NB4 (cell line): ENCODE measurements around the gene STUM.

ENCODE experiments used
- DNase-seq: peaks from one replicate; pipeline ENCODE4 v3.0.0; 2010; ENCODE audit warnings: low read depth
- H3K4me3 ChIP-seq: one replicate; pipeline ENCODE4 v1.5.1; 2011; ENCODE audit warnings: mild to moderate bottlenecking, low read depth, low read length, moderate library complexity
- MYC ChIP-seq: IDR thresholded peaks from 2 replicates; pipeline ENCODE4 v1.6.1; 2011; ENCODE audit warnings: low read depth, low read length
- POLR2A ChIP-seq: IDR thresholded peaks from 2 replicates; pipeline ENCODE4 v1.6.1; 2011; ENCODE audit warnings: mild to moderate bottlenecking; ENCODE audit not compliant: insufficient read length; ENCODE audit errors: extremely low read depth
- TF ChIP-seq, protein P1 (sequence below): IDR thresholded peaks from one replicate; pipeline ENCODE4 v1.5.1; 2012; ENCODE audit warnings: low read depth, low read length
- TF ChIP-seq, protein P2 (sequence below): IDR thresholded peaks from 2 replicates; pipeline ENCODE4 v1.6.1; 2011; ENCODE audit warnings: low read depth, low read length

STUM gene

DNA sequence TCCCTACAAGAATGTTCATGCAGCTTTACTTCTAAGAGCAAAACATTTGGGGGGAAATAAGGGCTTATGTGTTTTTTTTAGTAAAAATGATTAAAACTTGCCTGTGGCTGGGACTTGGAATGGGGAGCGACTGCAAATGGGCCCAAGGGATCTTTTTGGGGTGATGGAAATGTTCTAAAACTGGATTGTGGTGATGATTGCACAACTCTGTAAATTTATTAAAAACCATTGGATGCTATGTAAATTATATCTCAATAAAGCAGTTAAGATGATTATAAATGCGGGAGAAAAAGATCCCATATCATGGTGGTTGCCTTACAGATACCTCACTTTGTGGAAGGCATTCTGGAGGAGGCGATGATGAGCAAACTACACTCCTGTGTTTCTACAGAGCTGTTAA, 30.2 kb upstream of the STUM start:
- no peak for DNase-seq
- TF ChIP-seq, protein P1, sequence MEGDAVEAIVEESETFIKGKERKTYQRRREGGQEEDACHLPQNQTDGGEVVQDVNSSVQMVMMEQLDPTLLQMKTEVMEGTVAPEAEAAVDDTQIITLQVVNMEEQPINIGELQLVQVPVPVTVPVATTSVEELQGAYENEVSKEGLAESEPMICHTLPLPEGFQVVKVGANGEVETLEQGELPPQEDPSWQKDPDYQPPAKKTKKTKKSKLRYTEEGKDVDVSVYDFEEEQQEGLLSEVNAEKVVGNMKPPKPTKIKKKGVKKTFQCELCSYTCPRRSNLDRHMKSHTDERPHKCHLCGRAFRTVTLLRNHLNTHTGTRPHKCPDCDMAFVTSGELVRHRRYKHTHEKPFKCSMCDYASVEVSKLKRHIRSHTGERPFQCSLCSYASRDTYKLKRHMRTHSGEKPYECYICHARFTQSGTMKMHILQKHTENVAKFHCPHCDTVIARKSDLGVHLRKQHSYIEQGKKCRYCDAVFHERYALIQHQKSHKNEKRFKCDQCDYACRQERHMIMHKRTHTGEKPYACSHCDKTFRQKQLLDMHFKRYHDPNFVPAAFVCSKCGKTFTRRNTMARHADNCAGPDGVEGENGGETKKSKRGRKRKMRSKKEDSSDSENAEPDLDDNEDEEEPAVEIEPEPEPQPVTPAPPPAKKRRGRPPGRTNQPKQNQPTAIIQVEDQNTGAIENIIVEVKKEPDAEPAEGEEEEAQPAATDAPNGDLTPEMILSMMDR, result no peak
- TF ChIP-seq MYC (no peak), POLR2A (no peak)
- TF ChIP-seq, protein P2, sequence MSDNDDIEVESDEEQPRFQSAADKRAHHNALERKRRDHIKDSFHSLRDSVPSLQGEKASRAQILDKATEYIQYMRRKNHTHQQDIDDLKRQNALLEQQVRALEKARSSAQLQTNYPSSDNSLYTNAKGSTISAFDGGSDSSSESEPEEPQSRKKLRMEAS, result no peak
- no peak overlapping the region for H3K4me3 ChIP-seq

DNA sequence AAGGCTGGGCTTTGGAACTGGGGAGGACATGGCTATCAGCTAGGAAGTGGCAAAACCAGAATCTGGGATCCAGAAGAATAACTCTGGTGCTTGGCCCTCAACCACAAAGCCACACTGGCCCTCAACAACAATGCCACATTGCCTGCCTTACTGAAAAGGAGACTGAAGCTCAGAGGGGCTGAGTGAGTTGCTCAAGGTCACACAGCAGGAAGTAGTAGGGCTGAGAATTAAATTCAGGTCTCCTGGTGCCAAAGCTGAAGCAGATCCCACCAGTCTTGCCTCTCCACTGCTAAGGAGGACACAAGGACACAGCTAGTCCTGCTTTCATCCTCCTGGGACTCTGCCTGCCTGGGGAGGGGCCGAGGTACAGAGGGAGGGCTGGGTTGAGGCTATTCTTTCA, 29.4 kb upstream of the STUM start:
- TF ChIP-seq MYC, result no peak
- TF ChIP-seq POLR2A, result no peak
- TF ChIP-seq, protein P2, result no peak
- TF ChIP-seq, protein P1, result no peak
- H3K4me3 ChIP-seq, result no peak overlapping the region

DNA sequence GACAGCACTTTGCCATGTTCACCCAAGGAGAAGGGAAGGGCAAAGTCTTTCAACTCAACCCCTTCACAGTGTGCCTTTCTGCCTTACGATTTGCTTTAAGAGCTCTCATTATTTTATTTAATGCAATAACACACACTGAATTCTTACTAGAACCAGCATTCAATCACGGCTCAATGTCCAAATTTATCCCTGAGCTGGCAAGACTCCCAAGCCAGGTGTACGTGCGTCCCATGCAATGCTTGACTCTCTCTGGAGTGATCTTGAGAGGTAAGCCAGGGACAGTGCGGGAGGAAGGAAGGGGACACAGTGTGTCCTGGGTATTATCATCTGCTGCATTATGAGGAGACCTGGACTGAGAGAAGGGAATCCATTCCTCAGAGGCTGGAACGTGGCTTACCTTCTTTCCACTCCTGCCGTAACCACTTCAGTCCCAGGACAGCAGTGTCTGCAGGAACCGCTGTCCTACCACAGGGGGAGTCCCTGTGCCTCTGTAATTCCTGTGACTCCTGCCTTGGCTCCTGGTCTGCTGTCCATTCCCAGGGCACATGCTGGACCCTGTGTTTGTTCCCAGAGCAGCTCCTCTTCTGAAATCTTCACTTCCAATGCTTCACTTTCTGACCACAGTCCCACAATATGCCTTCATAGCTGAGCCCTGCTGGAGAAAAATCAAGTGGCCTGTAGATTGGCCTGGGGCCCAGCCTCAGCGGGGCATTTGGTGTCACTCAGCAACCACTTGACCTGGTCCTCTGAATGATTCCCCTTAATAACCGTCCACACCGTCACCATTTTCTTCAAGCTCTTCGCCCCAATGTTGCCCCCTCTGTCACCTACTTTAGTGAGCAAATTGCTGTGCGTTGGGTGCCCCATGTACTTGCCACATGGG, 28.6 kb upstream of the STUM start:
- DNase-seq, result no peak
- TF ChIP-seq, protein P2, result no peak
- TF ChIP-seq MYC, result no peak
- TF ChIP-seq, protein P1, result no peak
- no peak for TF ChIP-seq POLR2A
- no peak overlapping the region for H3K4me3 ChIP-seq

More for the DNA sequence above, 29.4 kb upstream of the STUM start:
- no peak for DNase-seq

DNA sequence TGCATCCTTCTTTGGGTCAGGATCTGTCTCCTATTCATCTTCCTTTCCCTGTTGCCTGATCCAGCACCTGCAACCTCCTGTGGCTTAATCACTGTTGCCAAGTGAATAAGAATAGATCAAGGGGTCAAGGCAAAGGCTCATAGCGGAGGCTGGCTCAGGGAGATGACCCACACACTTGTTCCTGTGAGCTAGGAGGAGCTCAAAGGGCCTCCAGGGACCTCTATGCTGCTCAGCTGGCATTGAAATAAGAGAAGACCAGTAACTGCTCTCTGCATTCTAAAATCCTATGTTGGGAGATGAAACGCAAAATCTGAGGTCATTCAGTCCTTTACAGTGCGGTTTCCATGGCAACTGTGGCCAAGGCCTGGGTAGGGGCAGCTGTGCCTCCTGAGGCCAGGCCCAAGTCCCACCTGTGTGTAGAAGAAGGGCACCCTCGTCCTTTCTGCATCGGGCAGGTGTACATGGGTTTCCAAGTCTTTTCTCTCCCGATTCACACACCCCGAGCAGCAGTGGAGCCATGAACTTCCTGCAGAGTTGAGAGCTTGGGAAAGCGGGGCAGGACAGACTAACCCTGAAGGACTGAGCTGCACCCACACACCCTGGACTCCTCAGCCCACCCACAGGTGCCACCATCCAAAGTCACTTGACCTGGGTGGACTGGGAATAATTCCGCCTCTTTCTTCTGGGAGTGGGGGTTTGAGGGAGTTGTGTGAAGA, 27.8 kb upstream of the STUM start:
- no peak for DNase-seq
- H3K4me3 ChIP-seq, result no peak overlapping the region
- no peak for TF ChIP-seq MYC
- TF ChIP-seq, protein P2, result no peak

DNA sequence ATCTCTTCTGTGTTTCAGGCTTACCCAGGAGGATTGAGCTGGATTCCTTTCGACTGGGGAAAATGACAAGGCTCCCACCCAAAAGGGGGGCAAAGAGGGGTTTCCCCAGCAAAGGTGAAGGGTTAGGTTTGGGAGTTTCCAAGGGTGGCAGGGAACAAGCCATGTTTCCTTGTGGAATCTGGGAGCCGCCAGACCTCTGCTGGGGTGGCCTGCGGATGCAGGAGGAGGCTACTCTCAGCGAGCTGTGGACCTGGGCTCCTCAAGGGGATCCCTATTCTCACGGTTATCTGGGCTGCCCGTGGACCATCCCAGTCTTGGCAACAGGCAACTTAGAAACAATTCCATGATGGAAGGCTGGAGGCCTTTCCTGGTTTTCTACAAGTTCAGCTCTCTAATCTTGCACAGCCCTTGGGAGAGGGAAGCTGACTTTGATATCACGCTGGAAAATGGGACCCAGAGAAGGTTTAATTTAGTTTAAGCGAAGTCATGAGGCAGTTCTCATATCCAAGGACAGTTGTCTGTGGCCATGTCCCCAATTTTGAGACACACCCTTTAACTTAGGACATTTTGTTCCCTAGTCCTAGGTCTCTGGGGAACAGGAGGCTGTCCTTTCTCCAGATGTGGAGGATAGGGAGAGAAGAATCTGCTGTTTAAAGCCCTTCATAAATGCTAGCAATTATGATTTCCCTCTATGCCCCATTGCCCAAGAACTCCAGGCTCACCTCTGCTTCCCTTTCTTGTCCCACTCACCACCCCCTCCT, 24.7 kb upstream of the STUM start:
- TF ChIP-seq MYC (no peak), POLR2A (no peak)
- TF ChIP-seq, protein P1, result no peak
- TF ChIP-seq, protein P2, result no peak
- DNase-seq, result no peak
- H3K4me3 ChIP-seq, result no peak overlapping the region
